DOHH2 (cell line): Measurements from ENCODE around the gene MEIS2.

Experiments
- CTCF ChIP-seq: fragments of 200-600 bp; sonication (generic); IDR thresholded peaks from one replicate; pipeline ENCODE4 v1.5.1; 2014; ENCODE audit warnings: antibody characterized with exemption, mild to moderate bottlenecking, low read depth, low read length; ENCODE audit not compliant: poor library complexity, severe bottlenecking
- EZH2phosphoT487 ChIP-seq: fragments of 200-600 bp; sonication (generic); IDR thresholded peaks from 2 replicates; pipeline ENCODE4 v1.6.1; 2017; ENCODE audit warnings: borderline replicate concordance, mild to moderate bottlenecking, antibody characterized with exemption, low read length, moderate library complexity, mixed read lengths

- TF ChIP-seq CTCF (no peak), EZH2phosphoT487 (no peak)
These were observed 20.0 kb downstream of the MEIS2 start for GRCh38 chr15:37080261-37080921.
